H9 (cell line): Measurements from ENCODE around the gene CAMSAP2. TPM values are rescaled to one million over a fixed set of nuclear protein-coding genes. Genes with fewer than 3 reads are reported as not detected.

Experiments
- DNase-seq: peaks from one replicate; pipeline ENCODE4 v3.0.0-alpha.2; 2017
- H2AFZ ChIP-seq: one replicate; pipeline ENCODE4 v1.6.1; 2013; ENCODE audit warnings: mild to moderate bottlenecking, low read length, control low read depth, moderate library complexity
- H2AK5ac ChIP-seq: 2 replicates; pipeline ENCODE4 v1.6.1; 2013; ENCODE audit warnings: low read length, control low read depth, mixed read lengths; ENCODE audit not compliant: insufficient read length
- H2BK120ac ChIP-seq: one replicate; pipeline ENCODE4 v1.6.1; 2013; ENCODE audit warnings: low read depth, mild to moderate bottlenecking, low read length, control low read depth, inconsistent platforms; ENCODE audit not compliant: poor library complexity, severe bottlenecking
- H2BK12ac ChIP-seq: 2 replicates; pipeline ENCODE4 v1.6.1; 2013; ENCODE audit warnings: low read length, control low read depth, mixed read lengths, low read depth; ENCODE audit not compliant: insufficient read length
- H2BK15ac ChIP-seq: 2 replicates; pipeline ENCODE4 v1.6.1; 2013; ENCODE audit warnings: low read depth, low read length, control low read depth
- H2BK20ac ChIP-seq: one replicate; pipeline ENCODE4 v1.6.1; 2013; ENCODE audit warnings: low read depth, mild to moderate bottlenecking, low read length, control low read depth, inconsistent platforms; ENCODE audit not compliant: poor library complexity, severe bottlenecking
- H2BK5ac ChIP-seq: 2 replicates; pipeline ENCODE4 v1.6.1; 2013; ENCODE audit warnings: low read length, control low read depth, mixed read lengths; ENCODE audit not compliant: insufficient read length
- H3K14ac ChIP-seq: 2 replicates; pipeline ENCODE4 v1.6.1; 2013; ENCODE audit warnings: low read length, control low read depth; ENCODE audit not compliant: insufficient read depth
- H3K18ac ChIP-seq: 2 replicates; pipeline ENCODE4 v1.6.1; 2013; ENCODE audit warnings: low read depth, mild to moderate bottlenecking, mixed read lengths, low read length, control low read depth; ENCODE audit not compliant: insufficient read length
- H3K23ac ChIP-seq: 2 replicates; pipeline ENCODE4 v1.6.1; 2013; ENCODE audit warnings: low read length, control low read depth, mixed read lengths, low read depth; ENCODE audit not compliant: insufficient read length
- H3K23me2 ChIP-seq: 2 replicates; pipeline ENCODE4 v1.6.1; 2013; ENCODE audit warnings: low read depth, mild to moderate bottlenecking, mixed read lengths, low read length, control low read depth; ENCODE audit not compliant: insufficient read length, poor library complexity, severe bottlenecking
- H3K27ac ChIP-seq: 2 replicates; pipeline ENCODE4 v1.5.1; 2013; ENCODE audit warnings: low read length, control low read depth, mixed read lengths, low read depth; ENCODE audit not compliant: insufficient read length
- H3K27me3 ChIP-seq: 2 replicates; pipeline ENCODE4 v1.6.1; 2013; ENCODE audit warnings: low read length, control low read depth, inconsistent platforms; ENCODE audit not compliant: insufficient read depth
- H3K4ac ChIP-seq: 2 replicates; pipeline ENCODE4 v1.6.1; 2013; ENCODE audit warnings: low read depth, mild to moderate bottlenecking, control low read depth, inconsistent platforms, low read length, moderate library complexity
- H3K4me1 ChIP-seq: 2 replicates; pipeline ENCODE4 v1.6.1; 2013; ENCODE audit warnings: low read length, control low read depth, inconsistent platforms; ENCODE audit not compliant: insufficient read depth
- H3K4me2 ChIP-seq: 2 replicates; pipeline ENCODE4 v1.6.1; 2013; ENCODE audit warnings: low read length, control low read depth, mixed read lengths; ENCODE audit not compliant: insufficient read length, insufficient read depth
- H3K56ac ChIP-seq: 2 replicates; pipeline ENCODE4 v1.6.1; 2013; ENCODE audit warnings: low read depth, mild to moderate bottlenecking, mixed read lengths, low read length, control low read depth; ENCODE audit not compliant: insufficient read length
- H3K79me1 ChIP-seq: 2 replicates; pipeline ENCODE4 v1.6.1; 2013; ENCODE audit warnings: low read depth, mild to moderate bottlenecking, moderate library complexity, low read length, control low read depth, inconsistent platforms; ENCODE audit not compliant: insufficient read depth, poor library complexity, severe bottlenecking
- H3K79me2 ChIP-seq: 2 replicates; pipeline ENCODE4 v1.6.1; 2013; ENCODE audit warnings: low read length, control low read depth, inconsistent platforms; ENCODE audit not compliant: insufficient read depth
- H3K9ac ChIP-seq: 2 replicates; pipeline ENCODE4 v1.6.1; 2013; ENCODE audit warnings: low read length, control low read depth, mixed read lengths; ENCODE audit not compliant: insufficient read length; ENCODE audit errors: extremely low read depth
- H3K9me3 ChIP-seq: one replicate; pipeline ENCODE4 v1.6.1; 2013; ENCODE audit warnings: low read depth, low read length, inconsistent platforms; ENCODE audit not compliant: control insufficient read depth
- H3T11ph ChIP-seq: one replicate; pipeline ENCODE4 v1.6.1; 2013; ENCODE audit warnings: mild to moderate bottlenecking, low read length, control low read depth, inconsistent platforms
- H4K20me1 ChIP-seq: one replicate; pipeline ENCODE4 v1.6.1; 2013; ENCODE audit not compliant: control insufficient read depth, insufficient read length, insufficient read depth
- H4K5ac ChIP-seq: 2 replicates; pipeline ENCODE4 v1.6.1; 2013; ENCODE audit warnings: low read depth, mild to moderate bottlenecking, mixed read lengths, low read length, control low read depth; ENCODE audit not compliant: insufficient read length
- H4K8ac ChIP-seq: replicated peaks from 2 replicates; pipeline ENCODE4 v1.6.1; 2013; ENCODE audit warnings: low read length, control low read depth, mixed read lengths, low read depth; ENCODE audit not compliant: insufficient read length
- H4K91ac ChIP-seq: 2 replicates; pipeline ENCODE4 v1.6.1; 2013; ENCODE audit warnings: low read depth, mild to moderate bottlenecking, moderate library complexity, mixed read lengths, low read length, control low read depth; ENCODE audit not compliant: insufficient read length
- H3K27ac Mint-ChIP-seq, 3 experiments: 2 replicates in 2 of 3; 3 replicates in 1 of 3; pipeline ENCODE4 v1.8.0; 2020 to 2021; ENCODE audit warnings: mixed read lengths in 3 of 3, mild to moderate bottlenecking in 1 of 3, moderate library complexity in 1 of 3
- H3K27me3 Mint-ChIP-seq: 2 replicates; pipeline ENCODE4 v1.8.0; 2021; ENCODE audit warnings: low read depth, mild to moderate bottlenecking, moderate library complexity, mixed read lengths
- H3K36me3 Mint-ChIP-seq, 3 experiments: 2 replicates in 2 of 3; 3 replicates in 1 of 3; pipeline ENCODE4 v1.8.0; 2020 to 2021; ENCODE audit warnings: low read depth in 3 of 3, mixed read lengths in 3 of 3; ENCODE audit not compliant: insufficient read depth in 1 of 3
- H3K4me1 Mint-ChIP-seq, 2 experiments: 2 replicates each; pipeline ENCODE4 v1.8.0; 2020; ENCODE audit warnings: mixed read lengths in 2 of 2
- H3K4me3 Mint-ChIP-seq, 2 experiments: 2 replicates in 1 of 2; 3 replicates in 1 of 2; pipeline ENCODE4 v1.8.0; 2020 to 2021; ENCODE audit warnings: mild to moderate bottlenecking in 2 of 2, mixed read lengths in 2 of 2, moderate library complexity in 1 of 2
- H3K9me3 Mint-ChIP-seq, 2 experiments: 2 replicates in 1 of 2; 3 replicates in 1 of 2; pipeline ENCODE4 v1.8.0; 2020; ENCODE audit warnings: mild to moderate bottlenecking in 2 of 2, mixed read lengths in 2 of 2, moderate library complexity in 1 of 2
- WGBS: extraction: QIAGEN DNeasy Blood & Tissue Kit; methylation state at CpG from one replicate; pipeline ENCODE4 v1.1.7; 2013; ENCODE audit warnings: missing lambda C conversion rate, low lambda C conversion rate, mixed read lengths; ENCODE audit not compliant: insufficient read length; ENCODE audit errors: extremely low coverage; 5-methylcytosine and 5-hydroxymethylcytosine counted together
- total RNA-seq: library from RNA; stranded (reverse); gene quantifications from 2 replicates; pipeline ENCODE4 v1.2.1, GENCODE V29; 2021
- TF ChIP-seq, protein P1 (sequence below): fragments of 200-600 bp; sonication (generic); conservative IDR thresholded peaks from 3 replicates; pipeline ENCODE4 v1.8.0; 2021; ENCODE audit warnings: antibody characterized with exemption, mild to moderate bottlenecking

The CAMSAP2 gene
- total RNA-seq, 1 experiment from 2014 or later: 33.7 TPM

DNA sequence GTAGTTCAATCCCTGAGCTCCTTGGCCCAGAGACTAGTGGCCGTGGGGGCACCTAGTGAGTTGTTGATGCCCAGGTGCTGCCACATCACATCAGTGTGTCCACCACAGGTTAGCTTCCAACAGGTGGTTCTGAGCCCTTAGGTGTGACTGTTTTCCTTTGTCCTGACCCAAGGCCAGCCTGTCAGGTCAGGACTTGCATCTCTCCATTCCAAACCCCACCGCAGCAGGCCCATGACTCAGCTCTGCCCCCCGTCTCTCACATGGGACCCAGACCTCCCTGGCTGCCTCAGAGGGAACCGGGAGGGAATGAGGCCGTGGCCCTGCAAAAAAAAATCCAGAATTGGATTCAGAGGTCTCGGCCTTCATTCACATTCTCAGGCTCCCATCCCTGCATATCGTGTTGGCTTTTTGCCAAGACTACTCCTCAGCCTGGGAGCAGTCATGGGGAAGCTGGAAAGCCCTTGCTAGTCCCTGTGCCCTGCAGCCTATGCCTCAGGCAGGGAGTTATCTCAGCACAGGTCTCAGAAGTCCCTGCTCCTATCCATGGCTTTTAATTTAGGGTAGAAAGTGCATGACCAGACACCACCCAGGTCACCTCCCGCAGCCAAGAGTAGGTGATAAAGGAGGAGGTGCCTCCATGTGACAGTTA is 163.2 kb downstream of the CAMSAP2 start:
- H3K27ac Mint-ChIP-seq: peak overlapping the region in 1 of 3 experiments; percentile 53; a peak in 1 of 7 replicates
- H3T11ph ChIP-seq: no peak overlapping the region
- H3K4me2 ChIP-seq: no peak overlapping the region
- no CpG with 5 or more reads among the region's 8 CpGs for WGBS
- H3K36me3 Mint-ChIP-seq: peaks cover 28 to 68% (median 52%) of the 10 kb centered on the region in 3 experiments; a peak in 6 of 7 replicates
- H3K23ac ChIP-seq: no peak overlapping the region
- no peaks in the 10 kb centered on the region; a peak in 1 of 5 replicates for H3K9me3 Mint-ChIP-seq
- no peak overlapping the region for H4K5ac ChIP-seq
- no peak overlapping the region for H2BK12ac ChIP-seq
- no peak overlapping the region for H4K8ac ChIP-seq
- no peak overlapping the region for H3K4ac ChIP-seq
- H4K20me1 ChIP-seq: peaks cover 2% of the 10 kb centered on the region
- no peak overlapping the region for H3K14ac ChIP-seq
- no peak overlapping the region for H2BK5ac ChIP-seq
- H3K56ac ChIP-seq: no peak overlapping the region
- H3K27ac ChIP-seq: no peak overlapping the region
- H3K4me1 Mint-ChIP-seq: peaks cover 5 to 10% of the 10 kb centered on the region in 2 experiments; a peak in 2 of 4 replicates
- H3K79me1 ChIP-seq: peaks cover 6% of the 10 kb centered on the region
- H4K91ac ChIP-seq: no peak overlapping the region
- no peaks in the 10 kb centered on the region; the same call in 1 of the 2 replicates for H3K4me1 ChIP-seq
- no peaks in the 10 kb centered on the region for H3K9me3 ChIP-seq
- no peak overlapping the region for H3K18ac ChIP-seq
- H3K27me3 Mint-ChIP-seq: no peaks in the 10 kb centered on the region
- no peak for DNase-seq
- no peaks in the 10 kb centered on the region for H3K27me3 ChIP-seq
- no peak overlapping the region for H2BK15ac ChIP-seq
- TF ChIP-seq, protein P1, sequence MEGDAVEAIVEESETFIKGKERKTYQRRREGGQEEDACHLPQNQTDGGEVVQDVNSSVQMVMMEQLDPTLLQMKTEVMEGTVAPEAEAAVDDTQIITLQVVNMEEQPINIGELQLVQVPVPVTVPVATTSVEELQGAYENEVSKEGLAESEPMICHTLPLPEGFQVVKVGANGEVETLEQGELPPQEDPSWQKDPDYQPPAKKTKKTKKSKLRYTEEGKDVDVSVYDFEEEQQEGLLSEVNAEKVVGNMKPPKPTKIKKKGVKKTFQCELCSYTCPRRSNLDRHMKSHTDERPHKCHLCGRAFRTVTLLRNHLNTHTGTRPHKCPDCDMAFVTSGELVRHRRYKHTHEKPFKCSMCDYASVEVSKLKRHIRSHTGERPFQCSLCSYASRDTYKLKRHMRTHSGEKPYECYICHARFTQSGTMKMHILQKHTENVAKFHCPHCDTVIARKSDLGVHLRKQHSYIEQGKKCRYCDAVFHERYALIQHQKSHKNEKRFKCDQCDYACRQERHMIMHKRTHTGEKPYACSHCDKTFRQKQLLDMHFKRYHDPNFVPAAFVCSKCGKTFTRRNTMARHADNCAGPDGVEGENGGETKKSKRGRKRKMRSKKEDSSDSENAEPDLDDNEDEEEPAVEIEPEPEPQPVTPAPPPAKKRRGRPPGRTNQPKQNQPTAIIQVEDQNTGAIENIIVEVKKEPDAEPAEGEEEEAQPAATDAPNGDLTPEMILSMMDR: no peak
- no peak overlapping the region for H3K9ac ChIP-seq
- H2BK20ac ChIP-seq: no peak overlapping the region
- H2AK5ac ChIP-seq: no peak overlapping the region
- no peak overlapping the region for H2AFZ ChIP-seq
- peaks cover 3% of the 10 kb centered on the region; the same call in 1 of the 2 replicates for H3K79me2 ChIP-seq
- H3K4me3 Mint-ChIP-seq: no peak overlapping the region
- no peak overlapping the region for H2BK120ac ChIP-seq
- no peaks in the 10 kb centered on the region for H3K23me2 ChIP-seq
